ENCODE results near the gene PARD3.

PARD3 gene

GRCh38 chr10:34250722-34251121 lies 564.4 kb downstream of the PARD3 start:
- in situ Hi-C loops (cut with HindIII; ENCODE audit: low sequenced_read_pairs) = no loop called here

GRCh38 chr10:34249634-34250033 lies 565.5 kb downstream of the PARD3 start:
- in situ Hi-C loops (cut with HindIII; ENCODE audit: low sequenced_read_pairs) = no loop called here

- in situ Hi-C loops (cut with HindIII; ENCODE audit: low sequenced_read_pairs) = no loop called here
These were observed 567.5 kb downstream of the PARD3 start for GRCh38 chr10:34247560-34247959.

- in situ Hi-C loops (cut with HindIII; ENCODE audit: low sequenced_read_pairs) = no loop called here
These were observed 570.2 kb downstream of the PARD3 start for GRCh38 chr10:34244756-34245484.

- in situ Hi-C loops (cut with HindIII; ENCODE audit: low sequenced_read_pairs) = no loop called here
These were observed 573.7 kb downstream of the PARD3 start for GRCh38 chr10:34241226-34242000.

- in situ Hi-C loops (cut with HindIII; ENCODE audit: low sequenced_read_pairs) = no loop called here
These were observed 575.1 kb downstream of the PARD3 start for GRCh38 chr10:34240039-34240438.

- in situ Hi-C loops (cut with HindIII; ENCODE audit: low sequenced_read_pairs) = no loop called here
These were observed 577.1 kb downstream of the PARD3 start for GRCh38 chr10:34237898-34238455.

GRCh38 chr10:34236931-34237330 lies 578.2 kb downstream of the PARD3 start:
- in situ Hi-C loops (cut with HindIII; ENCODE audit: low sequenced_read_pairs) = no loop called here

- in situ Hi-C loops (cut with HindIII; ENCODE audit: low sequenced_read_pairs) = no loop called here
These were observed 579.8 kb downstream of the PARD3 start for GRCh38 chr10:34235164-34235832.

- in situ Hi-C loops (cut with HindIII; ENCODE audit: low sequenced_read_pairs) = no loop called here
These were observed 582.6 kb downstream of the PARD3 start for GRCh38 chr10:34232481-34232880.

GRCh38 chr10:34231441-34232180 lies 583.5 kb downstream of the PARD3 start:
- in situ Hi-C loops (cut with HindIII; ENCODE audit: low sequenced_read_pairs) = no loop called here

GRCh38 chr10:34229917-34230316 lies 585.2 kb downstream of the PARD3 start:
- in situ Hi-C loops (cut with HindIII; ENCODE audit: low sequenced_read_pairs) = no loop called here

GRCh38 chr10:34228066-34228465 lies 587.0 kb downstream of the PARD3 start:
- in situ Hi-C loops (cut with HindIII; ENCODE audit: low sequenced_read_pairs) = no loop called here

GRCh38 chr10:34224639-34225038 lies 590.5 kb downstream of the PARD3 start:
- in situ Hi-C loops (cut with HindIII; ENCODE audit: low sequenced_read_pairs) = no loop called here

- in situ Hi-C loops (cut with HindIII; ENCODE audit: low sequenced_read_pairs) = no loop called here
These were observed 591.4 kb downstream of the PARD3 start for GRCh38 chr10:34223658-34224057.

GRCh38 chr10:34222359-34222758 lies 592.7 kb downstream of the PARD3 start:
- in situ Hi-C loops (cut with HindIII; ENCODE audit: low sequenced_read_pairs) = no loop called here

GRCh38 chr10:34219753-34220548 lies 595.1 kb downstream of the PARD3 start:
- in situ Hi-C loops (cut with HindIII; ENCODE audit: low sequenced_read_pairs) = no loop called here

- in situ Hi-C loops (cut with HindIII; ENCODE audit: low sequenced_read_pairs) = no loop called here
These were observed 597.6 kb downstream of the PARD3 start for GRCh38 chr10:34217524-34217923.

GRCh38 chr10:34216348-34216945 lies 598.6 kb downstream of the PARD3 start:
- in situ Hi-C loops (cut with HindIII; ENCODE audit: low sequenced_read_pairs) = no loop called here

GRCh38 chr10:34213805-34214197 lies 601.3 kb downstream of the PARD3 start:
- in situ Hi-C loops (cut with HindIII; ENCODE audit: low sequenced_read_pairs) = no loop called here

Data from endothelial cell of hepatic sinusoid (primary cell).